SHP77 treated with DMSO at 0.1 percent for 48 hours (cell line): ENCODE data around the gene RNLS.
"Not testable (repeated sequence)": the region's sequence is repeated elsewhere in the genome, so short reads cannot be mapped to it uniquely, and the experiment has no call there.

Source experiments
- DNase-seq: peaks from one replicate; lab custom pipeline; 2025; lab: John Stamatoyannopoulos, UW

RNLS gene

GRCh38 chr10:88343761-88344484 lies 239.2 kb downstream of the RNLS start:
- DNase-seq, result no peak

- no peak for DNase-seq
These were observed 240.3 kb downstream of the RNLS start for GRCh38 chr10:88342733-88343310.

GRCh38 chr10:88337134-88337533 lies 246.0 kb downstream of the RNLS start:
- DNase-seq, result no peak

- DNase-seq, result no peak
These were observed 246.8 kb downstream of the RNLS start for GRCh38 chr10:88336334-88336733.

- no peak for DNase-seq
These were observed 249.9 kb downstream of the RNLS start for GRCh38 chr10:88333248-88333630.

- DNase-seq, result no peak
These were observed 250.4 kb downstream of the RNLS start for GRCh38 chr10:88332503-88333247.

GRCh38 chr10:88330174-88330573 lies 252.9 kb downstream of the RNLS start:
- DNase-seq, result no peak

GRCh38 chr10:88322324-88323063 lies 260.6 kb downstream of the RNLS start:
- no peak for DNase-seq

- DNase-seq, result no peak
These were observed 263.1 kb downstream of the RNLS start for GRCh38 chr10:88319960-88320517.

GRCh38 chr10:88318803-88319202 lies 264.3 kb downstream of the RNLS start:
- DNase-seq, result no peak

GRCh38 chr10:88317099-88317498 lies 266.0 kb downstream of the RNLS start:
- DNase-seq, result no peak

GRCh38 chr10:88316292-88316861 lies 266.7 kb downstream of the RNLS start:
- no peak for DNase-seq

- no peak for DNase-seq
These were observed 267.4 kb downstream of the RNLS start for GRCh38 chr10:88315755-88316154.

- no peak for DNase-seq
These were observed 268.8 kb downstream of the RNLS start for GRCh38 chr10:88314362-88314761.

GRCh38 chr10:88313878-88314277 lies 269.2 kb downstream of the RNLS start:
- no peak for DNase-seq

GRCh38 chr10:88312855-88313254 lies 270.3 kb downstream of the RNLS start:
- DNase-seq, result no peak

- no peak for DNase-seq
These were observed 271.9 kb downstream of the RNLS start for GRCh38 chr10:88311264-88311663.

GRCh38 chr10:88309365-88309764 lies 273.8 kb downstream of the RNLS start:
- DNase-seq, result no peak

- DNase-seq, result not testable (repeated sequence)
These were observed 274.8 kb downstream of the RNLS start for GRCh38 chr10:88308361-88308760.

GRCh38 chr10:88299787-88300186 lies 283.3 kb downstream of the RNLS start:
- no peak for DNase-seq

GRCh38 chr10:88297103-88297502 lies 286.0 kb downstream of the RNLS start:
- DNase-seq, result no peak
